Measurements from ENCODE around the gene SAP130.

SAP130 gene

DNA sequence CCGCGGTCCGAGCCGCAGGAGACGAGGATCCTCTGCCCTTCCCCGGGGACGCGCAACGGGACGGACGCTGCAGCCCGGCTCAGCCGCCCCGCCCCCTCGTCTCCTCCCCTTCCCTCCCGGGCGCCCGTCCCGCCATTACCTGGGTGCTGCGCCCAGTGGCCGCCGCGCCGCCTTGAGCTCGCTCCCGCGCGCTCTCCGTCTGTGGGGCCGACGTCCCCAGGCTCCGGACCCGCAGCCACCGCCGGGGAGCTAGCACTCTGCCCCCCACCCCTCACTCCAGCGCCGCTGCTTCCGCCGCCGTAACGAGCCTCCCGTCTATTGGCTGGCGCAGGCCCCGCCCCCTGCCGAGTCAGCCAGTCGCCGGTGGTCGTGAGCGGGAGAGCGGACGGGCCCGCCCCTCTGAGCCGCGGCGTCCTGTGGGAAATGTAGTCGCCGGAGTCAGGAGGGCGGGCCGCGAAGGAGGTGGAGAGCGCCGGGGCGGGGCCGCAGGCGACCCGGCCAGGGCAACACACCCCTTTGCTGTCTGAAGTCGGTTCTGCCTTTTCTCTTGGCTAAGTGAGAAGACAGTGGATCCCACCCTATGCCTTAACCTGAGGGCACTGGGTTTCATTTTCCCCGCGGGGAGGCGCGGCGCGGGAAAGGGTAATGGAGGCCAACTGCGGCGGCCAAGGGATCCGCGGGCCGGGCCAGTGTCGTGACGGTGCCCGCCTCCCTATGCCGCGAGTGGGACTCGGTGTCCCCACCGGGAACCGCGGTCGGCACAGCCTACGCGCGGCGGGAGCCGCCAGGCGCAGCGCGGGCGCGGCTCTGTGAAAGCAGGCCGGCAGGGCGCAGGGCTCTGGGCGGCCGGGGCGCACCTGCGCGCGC lies at the start of gene SAP130:
Gene SAP130 (minus strand): TSS at position 259 of the 867 bp plus-strand sequence. CDS start 1,767 bp downstream, outside the sequence.
- DNase-seq (ENCODE audit: low read depth): peak; percentile 95

DNA sequence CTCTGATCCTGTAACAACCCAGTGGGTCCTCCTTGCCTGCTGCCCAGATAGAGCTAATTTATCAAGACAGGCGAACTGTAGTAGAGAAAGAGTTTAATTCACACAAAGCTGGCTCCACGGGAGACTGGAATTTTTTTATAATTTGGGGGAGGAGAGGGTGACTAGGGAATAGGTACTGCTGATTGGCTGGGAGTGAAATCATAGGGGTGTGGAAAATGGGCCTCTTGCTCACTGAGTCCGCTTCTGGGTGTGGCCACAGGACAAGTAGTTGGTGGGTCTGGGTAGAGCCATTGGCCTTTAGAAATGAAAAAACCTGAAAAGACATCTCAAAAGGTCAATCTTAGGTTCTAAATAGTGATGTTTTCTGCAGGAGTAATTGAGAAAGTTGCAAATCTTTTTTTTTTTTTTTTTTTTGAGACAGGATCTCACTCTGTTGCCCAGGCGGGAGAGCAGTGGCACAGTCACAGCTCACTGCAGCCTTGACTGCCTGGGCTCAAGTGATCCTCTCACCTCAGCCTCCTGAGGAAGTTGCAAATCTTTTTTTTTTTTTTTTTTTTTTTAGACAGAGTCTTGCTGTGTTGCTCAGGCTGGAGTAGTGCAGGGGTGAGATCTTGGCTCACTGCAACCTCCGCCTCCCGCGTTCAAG lies 48.7 kb upstream of the SAP130 start:
- DNase-seq (ENCODE audit: low read depth): no peak

DNA sequence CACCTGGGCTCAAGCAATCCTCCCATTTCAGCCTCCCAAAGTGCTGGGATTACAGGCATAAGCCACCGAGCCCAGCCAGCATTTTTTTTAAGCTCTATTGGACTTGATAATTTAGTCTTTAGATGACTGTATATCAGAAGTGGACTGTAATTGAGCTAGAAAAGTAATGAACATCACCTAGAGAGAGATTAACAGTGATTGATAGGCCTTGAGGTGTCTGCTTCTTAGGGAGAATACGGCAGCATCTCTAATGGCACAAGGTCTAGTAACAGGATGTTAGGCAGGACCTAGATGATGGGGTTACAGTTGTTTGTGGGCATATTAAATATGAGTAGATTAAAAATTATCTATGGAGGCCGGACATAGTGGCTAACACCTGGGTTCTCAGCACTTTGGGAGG lies 45.4 kb upstream of the SAP130 start:
- DNase-seq (ENCODE audit: low read depth): no peak

DNA sequence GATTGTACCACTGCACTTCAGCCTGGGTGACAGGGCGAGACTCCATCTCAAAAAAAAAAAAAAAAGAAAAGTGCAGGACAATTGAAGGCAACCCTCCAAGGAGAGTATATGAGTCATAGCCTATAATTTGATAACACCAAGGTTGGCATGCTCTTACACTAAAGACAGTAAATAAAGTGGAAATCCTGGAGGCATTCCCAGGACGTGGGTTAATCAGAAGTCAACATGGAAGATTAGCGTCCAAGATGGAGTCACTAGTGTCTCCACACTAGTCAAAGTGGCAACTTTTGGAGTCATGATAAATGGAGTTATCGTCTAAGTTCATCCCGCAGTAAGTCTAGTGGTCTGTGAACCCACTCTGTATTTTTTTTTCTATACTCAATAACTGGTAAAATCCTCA lies 41.9 kb upstream of the SAP130 start:
- DNase-seq (ENCODE audit: low read depth): peak; percentile 42

DNA sequence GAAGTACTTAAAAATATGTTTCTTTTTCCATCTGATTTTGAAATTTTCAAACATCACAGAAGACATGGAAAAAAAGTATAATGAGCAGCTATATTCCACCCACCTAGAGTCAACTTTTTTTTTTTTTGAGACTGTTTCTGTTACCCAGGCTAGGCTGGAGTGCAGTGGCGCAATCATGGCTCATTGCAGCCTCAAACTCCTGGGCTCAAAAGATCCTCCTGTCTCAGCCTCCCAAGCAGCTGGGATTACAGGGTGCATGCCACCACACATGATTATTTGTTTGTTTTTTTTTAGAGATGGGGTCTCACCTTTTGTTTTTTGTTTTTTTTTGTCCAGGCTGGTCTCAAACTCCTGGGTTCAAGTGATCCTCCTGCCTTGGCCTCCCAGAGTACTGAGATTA lies 36.5 kb upstream of the SAP130 start:
- no peak for DNase-seq (ENCODE audit: low read depth)

DNA sequence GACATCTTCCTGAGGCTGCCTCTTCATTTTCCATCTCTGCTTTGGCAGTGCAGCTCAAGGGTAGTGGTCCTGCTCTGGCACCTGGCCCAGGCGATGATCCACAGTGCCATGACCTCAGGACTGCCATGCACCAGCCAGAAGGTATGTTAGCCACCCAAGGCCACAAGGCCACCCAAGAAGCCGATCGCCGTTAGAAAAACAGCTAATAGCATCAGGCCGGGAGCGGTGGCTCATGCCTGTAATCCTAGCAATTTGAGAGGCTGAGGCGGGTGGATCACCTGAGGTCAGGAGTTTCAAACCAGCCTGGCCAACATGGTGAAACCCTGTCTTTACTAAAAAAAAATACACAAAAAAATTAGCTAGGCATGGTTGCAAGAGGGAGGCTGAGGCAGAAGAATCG lies 34.7 kb upstream of the SAP130 start:
- DNase-seq (ENCODE audit: low read depth): no peak

DNA sequence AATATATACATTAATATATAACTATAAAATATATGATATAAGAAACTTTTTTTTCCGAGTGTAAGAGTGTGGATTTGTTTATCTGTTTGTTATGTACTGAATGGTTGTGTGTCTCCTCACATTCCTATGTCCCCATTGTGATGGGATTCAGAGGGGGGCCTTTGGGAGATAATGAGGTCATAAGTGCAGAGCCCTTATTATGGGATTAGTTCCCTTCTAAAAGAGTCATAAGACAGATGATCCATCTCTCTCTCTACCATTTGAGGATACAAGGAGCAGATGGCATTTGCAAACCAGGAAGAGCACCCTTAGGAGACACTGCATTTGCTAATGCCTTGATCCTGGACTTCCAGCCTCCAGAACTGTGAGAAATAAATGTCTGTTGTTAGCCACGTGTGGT lies 30.3 kb upstream of the SAP130 start:
- no peak for DNase-seq (ENCODE audit: low read depth)

DNA sequence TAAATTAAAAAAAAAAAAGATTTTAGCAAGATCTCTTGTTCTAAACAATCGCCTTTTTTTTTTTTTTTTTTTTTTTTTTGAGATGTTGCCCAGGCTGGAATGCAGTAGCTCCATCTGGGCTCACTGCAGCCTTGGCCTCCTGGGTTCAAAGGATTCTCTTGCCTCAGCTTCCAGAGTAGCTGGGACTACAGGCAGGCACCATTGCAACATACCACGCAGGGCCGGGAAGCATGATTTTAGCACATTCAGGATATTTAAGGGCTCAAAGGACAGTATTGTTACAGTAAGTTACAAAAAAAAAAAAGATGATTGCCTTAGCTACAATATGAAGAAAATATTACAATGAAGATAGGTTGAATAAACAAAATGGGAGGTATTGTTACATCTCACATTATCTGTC lies 29.5 kb upstream of the SAP130 start:
- DNase-seq (ENCODE audit: low read depth): no peak

DNA sequence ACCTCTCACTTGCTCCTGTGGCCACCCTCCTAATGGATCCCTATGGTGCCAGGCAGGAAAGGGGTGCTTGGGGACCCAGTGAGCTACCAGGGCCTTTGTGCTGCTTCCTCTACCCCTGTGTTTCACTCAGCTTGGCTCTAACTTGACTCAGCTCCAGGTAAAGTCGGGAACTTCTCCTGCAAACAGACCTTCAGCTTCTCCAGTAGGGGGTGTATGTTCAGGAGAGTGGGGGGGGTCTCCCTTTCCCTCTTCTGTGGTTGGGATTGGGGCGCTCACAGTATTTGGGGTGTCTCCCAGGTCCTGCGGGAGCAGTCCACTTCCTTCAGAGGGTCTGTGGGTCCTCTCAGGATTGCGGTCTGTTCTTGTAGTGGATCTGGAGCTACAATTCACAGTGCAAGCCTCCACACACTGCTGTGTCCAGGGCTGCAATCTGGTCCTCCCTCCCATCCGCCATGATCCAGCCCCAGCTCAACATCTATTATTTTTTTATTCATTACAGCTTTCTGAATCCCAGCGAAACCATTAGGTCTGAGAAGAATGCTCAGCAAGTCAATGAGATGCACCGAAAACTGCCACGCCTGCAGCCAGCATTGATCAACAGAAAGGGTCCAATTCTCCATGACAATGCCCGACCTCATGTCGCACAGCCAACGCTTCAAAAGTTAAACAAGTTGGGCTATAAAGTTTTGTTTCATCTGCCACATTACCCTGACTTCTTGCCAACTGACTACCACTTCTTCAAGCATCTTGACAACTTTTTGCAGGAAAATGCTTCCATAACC lies 26.4 kb upstream of the SAP130 start:
- DNase-seq (ENCODE audit: low read depth): no peak

DNA sequence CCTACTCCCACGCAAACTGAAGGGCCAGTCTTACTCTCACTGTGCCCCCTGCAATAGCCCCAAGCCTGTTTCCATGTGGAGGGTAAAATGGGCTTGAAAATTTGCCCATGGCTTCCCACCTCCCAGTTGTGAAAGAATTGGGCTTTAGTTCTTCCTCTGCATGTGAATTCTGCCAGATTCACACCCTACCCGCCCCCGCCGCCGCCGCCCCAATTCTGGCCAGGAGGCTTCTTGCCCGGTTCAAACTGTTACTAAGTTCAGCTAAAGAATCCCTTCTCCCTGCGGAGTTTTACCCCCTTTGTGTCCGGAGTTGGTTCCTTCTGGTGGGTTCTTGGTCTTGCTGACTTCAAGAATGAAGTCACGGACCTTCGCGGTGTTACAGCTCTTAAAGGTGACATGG lies 25.5 kb upstream of the SAP130 start:
- no peak for DNase-seq (ENCODE audit: low read depth)

DNA sequence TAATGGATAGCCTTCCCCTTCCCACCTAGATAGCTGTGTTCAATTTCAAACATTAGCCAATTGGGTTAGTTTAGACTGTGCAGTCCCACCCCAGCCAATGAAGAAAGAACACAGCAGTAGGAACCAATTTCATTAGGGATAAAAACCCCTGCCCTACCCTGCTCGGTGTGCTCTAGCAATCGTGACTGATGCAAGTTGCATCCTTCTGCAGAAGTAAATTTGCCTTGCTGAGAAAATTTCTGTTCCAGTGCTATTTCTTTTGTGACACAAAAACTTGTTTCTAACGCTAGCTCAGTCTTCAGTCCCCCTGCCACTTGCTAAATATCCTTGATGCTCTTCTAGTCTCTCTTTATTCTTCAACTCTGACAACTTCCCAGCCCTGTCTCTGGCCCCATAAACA lies 15.2 kb upstream of the SAP130 start:
- no peak for DNase-seq (ENCODE audit: low read depth)

DNA sequence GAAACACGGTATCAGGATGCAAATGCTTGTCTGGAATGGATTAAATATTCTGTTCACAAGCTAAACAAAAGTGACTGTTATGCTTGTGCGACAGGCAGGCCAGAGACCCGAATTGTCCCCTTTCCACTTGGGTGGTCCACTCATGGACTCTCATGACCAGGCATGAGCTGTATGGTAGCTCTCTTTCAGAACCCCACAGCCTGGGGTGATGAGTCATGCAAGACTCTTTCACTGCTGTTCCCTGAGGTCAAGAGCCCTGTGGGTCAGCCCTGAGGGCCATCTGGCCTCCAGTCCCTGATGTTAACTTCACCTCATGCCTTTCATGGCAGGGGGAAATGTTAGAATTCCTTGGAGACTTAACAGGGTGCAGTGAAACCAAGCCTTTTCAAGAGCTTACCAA lies 13.7 kb upstream of the SAP130 start:
- DNase-seq (ENCODE audit: low read depth): no peak

DNA sequence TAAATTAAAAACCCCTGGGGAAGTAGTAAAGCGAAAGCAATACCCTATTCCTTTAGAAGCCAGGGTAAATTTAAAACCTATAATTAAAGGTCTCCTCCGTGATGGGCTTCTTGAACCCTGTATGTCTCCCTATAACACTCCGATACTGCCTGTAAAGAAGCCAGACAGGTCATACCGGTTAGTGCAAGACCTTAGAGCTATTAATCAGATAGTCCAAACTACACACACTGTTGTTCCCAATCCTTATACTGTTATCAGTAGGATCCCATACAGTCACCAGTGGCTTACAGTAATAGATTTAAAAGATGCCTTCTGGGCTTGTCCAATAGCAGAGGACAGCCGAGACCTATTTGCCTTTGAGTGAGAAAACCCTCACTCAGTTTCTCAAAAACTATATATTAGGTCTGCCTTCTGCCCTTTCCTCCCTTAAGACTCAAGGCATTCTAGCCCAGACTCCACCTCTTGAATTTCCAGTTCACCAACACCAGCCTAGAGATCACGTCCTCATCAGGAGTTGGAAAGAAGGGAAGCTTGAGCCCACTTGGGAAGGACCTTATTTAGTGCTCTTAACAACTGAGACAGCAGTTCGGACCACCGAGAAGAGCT lies 12.4 kb upstream of the SAP130 start:
- no peak for DNase-seq (ENCODE audit: low read depth)

DNA sequence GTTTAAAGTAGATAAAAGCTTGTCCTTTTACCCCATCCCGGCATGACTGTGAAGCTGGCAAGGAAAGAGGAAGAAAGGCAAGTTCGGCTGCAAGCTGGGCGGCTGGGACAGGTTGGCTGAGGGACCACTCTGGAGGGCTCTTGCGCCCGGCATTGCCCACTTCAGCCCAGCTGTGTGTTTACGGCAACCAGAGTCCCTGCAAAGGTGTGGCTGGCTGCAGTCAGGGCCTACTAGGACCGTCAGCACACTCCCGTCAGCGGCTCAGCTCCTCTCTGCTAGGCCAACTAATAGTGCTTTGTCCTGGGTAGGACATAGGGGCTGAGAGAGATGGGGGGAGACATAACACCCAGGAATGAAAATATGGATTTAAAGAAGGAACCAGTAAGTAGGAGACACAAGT lies 11.7 kb upstream of the SAP130 start:
- DNase-seq (ENCODE audit: low read depth): no peak

DNA sequence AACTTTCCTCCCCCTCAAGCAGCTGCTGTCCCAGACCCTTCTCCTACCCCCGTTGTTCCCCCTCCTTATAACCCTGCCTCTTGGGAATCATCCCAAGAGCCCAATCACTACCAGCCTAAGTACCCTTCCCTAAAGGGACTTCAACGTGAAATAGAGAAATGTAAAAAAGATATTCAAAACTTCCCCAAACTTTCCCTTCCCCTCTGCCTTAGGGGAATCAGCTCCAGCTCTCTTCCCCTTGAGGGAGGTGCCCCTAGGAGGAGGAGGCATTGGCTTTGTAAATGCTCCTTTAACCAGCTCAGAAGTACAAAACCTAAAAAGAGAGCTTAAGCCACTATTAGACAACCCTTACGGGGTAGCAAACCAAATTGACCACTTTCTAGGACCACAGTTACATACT lies 10.6 kb upstream of the SAP130 start:
- DNase-seq (ENCODE audit: low read depth): no peak

DNA sequence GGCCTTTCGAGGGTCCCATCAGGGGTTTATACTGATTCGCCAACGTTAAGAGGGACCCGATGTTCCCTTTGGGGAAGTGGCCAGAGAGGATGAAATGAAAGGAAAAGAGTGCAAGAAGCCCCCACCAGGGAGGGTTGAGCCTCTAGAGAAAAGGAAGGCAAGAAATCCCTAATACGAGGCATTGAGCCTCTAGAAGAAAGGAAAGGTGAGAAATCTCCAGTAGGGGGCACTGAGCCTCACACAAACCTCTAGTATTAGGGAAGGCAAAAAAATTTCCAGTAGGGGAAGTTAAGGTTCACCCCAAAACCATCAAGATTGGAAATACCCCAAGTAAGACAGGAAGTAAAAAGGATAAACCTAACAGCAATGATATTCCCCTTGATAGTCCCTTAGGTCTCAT lies 9.8 kb upstream of the SAP130 start:
- DNase-seq (ENCODE audit: low read depth): no peak

DNA sequence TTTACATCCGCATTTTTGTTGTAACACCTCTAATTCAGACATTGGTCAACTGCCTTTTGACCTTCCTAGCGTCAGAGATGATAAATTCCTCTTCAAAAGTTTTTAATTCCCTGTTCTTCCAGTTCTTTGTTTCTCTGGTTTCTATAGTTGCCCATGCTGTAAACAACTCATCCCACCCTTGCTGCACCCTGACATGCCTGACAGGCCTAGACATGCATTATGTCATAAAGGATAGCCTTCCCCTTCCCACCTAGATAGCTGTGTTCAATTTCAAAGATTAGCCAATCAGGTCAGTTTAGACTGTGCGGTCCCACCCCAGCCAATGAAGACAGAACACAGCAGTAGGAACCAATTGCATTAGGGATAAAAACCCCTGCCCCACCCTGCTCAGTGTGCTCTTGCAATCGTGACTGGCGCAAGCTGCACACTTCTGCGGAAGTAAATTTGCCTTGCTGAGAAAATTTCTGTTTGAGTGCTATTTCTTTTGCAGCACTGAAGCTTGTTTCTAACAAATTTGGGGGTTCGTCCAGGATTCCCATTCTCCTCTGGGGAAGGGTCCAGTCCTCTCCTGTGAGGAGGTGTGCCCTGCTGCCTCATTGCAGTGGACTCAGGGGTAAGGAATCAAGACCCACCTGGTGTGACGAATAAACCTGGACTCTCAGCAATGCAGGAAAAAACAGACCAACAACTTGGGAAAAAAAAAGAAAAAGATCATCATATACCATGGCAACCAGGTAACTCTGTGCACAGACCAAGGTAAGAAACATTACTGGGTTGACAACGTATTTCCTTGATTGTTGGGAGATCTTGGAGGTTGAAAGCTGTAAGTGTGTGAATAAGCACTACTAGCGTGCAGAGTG lies 9.1 kb upstream of the SAP130 start:
- no peak for DNase-seq (ENCODE audit: low read depth)

DNA sequence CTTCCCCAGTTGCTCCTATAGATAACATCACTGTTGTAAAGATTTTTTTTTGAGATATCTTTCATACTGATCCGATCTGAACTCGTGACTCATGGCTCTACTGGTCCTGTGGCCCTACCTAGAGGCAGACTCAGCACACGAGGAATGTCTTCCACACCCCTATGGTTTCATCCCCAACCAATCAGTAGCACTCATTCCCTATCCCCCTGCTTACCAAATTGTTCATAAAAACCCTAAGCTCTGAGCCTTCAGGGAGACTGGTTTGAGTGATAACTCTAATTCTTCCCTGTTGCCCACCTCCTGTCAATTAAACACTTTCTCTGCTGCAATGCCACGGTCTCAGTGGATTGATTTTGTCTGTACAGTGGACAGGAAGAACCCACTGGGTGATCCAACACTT lies 4.2 kb upstream of the SAP130 start:
- peak; percentile 3 for DNase-seq (ENCODE audit: low read depth)

DNA sequence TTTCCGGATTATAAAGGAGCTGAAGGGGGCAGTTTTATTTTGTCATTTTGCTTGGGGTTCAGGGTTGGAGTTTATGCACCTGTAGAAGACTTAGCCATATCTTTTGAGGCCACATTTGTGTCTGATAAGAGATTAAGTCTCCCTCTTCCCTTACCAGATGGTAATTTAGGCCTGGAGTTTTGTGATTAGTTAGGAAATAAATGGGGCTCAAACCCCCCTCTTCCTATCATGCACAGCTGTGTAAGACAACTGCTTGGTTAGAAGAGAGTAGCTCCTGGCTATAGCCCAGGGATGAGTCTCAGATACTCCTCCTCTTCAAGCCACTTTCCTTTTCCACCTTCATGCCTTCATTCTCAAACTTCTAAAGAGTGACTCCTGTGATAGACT lies 802 bp upstream of the SAP130 start:
- DNase-seq (ENCODE audit: low read depth): no peak

DNA sequence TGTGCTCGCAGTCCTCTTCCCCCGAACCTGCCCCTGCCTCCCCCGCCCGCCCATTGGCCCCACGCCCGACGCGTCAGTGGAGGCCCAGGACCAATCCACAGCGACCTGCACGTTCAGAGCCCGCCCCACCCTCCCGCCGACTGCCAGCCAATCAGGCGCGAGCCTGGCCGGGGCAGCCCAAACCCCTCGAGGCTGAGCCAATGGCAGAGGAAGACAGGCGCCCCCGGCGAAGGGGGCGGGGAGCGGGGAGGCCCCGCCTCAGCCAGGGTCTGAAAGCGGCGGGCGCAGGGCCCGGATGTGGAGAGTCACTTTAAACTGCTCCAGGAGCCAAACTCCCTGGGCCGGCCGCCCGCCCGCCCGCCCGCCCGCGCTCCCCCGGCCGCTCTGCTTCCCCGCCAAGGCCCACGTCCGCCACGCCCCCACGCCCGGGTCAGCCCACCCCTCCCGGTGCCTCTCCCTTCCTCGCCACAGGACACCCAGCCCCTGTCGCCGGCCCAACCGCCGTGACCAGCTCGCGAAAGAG lies 520 bp downstream of the SAP130 start:
- peak; percentile 99 for DNase-seq (ENCODE audit: low read depth)
